Measurements from ENCODE around the gene PGGHG.
A peak's percentile ranks its signal among the peaks of the same experiment; 100 is the strongest.

The PGGHG gene

GRCh38 chr11:269146-269890, 19.6 kb upstream of the PGGHG start:
- DNase-seq: peak; percentile 80

GRCh38 chr11:270451-271318, 18.2 kb upstream of the PGGHG start:
- DNase-seq: no peak

GRCh38 chr11:271319-271715, 17.6 kb upstream of the PGGHG start:
- no peak for DNase-seq

- DNase-seq: peak; percentile 38
Measured at GRCh38 chr11:272195-272930, 16.6 kb upstream of the PGGHG start.

- no peak for DNase-seq
Measured at GRCh38 chr11:272931-273198, 16.1 kb upstream of the PGGHG start.

- DNase-seq: no peak
Measured at GRCh38 chr11:276219-276618, 12.7 kb upstream of the PGGHG start.

GRCh38 chr11:278001-278951, 10.7 kb upstream of the PGGHG start, which contains the start of gene NLRP6:
NLRP6 (plus strand) TSS chr11:278407; CDS start chr11:278570, 163 bp downstream.
- peak; percentile 63 for DNase-seq

GRCh38 chr11:279040-279965, 9.6 kb upstream of the PGGHG start:
- peak; percentile 64 for DNase-seq

- DNase-seq: peak; percentile 75
Measured at GRCh38 chr11:279966-280705, 8.8 kb upstream of the PGGHG start.

GRCh38 chr11:280706-281485, 8.0 kb upstream of the PGGHG start:
- peak; percentile 80 for DNase-seq

- DNase-seq: no peak
Measured at GRCh38 chr11:281486-282161, 7.3 kb upstream of the PGGHG start.

- peak; percentile 61 for DNase-seq
Measured at GRCh38 chr11:282171-282570, 6.8 kb upstream of the PGGHG start.

GRCh38 chr11:282630-283360, 6.1 kb upstream of the PGGHG start:
- DNase-seq: peak; percentile 61

GRCh38 chr11:283405-284104, 5.4 kb upstream of the PGGHG start:
- peak; percentile 61 for DNase-seq

GRCh38 chr11:284105-285020, 4.6 kb upstream of the PGGHG start:
- DNase-seq: peak; percentile 59

Data from activated CD8-positive, alpha-beta memory T cell treated with anti-CD3 and anti-CD28 coated beads for 24 hours (primary cell).